Measurements from ENCODE around the gene PRKG2.

GRCh38 chr4:81218206-81218605 is 3.2 kb upstream of the PRKG2 start:
- TF ChIP-seq, protein P1, sequence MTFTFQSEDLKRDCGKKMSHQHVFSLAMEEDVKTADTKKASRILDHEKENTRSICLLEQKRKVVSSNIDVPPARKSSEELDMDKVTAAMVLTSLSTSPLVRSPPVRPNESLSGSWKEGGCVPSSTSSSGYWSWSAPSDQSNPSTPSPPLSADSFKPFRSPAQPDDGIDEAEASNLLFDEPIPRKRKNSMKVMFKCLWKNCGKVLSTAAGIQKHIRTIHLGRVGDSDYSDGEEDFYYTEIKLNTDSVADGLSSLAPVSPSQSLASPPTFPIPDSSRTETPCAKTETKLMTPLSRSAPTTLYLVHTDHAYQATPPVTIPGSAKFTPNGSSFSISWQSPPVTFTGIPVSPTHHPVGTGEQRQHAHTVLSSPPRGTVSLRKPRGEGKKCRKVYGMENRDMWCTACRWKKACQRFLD (CRISPR knock-in tag; IDR thresholded peaks at IDR 0.05; ENCODE audit: borderline replicate concordance), result no peak
- TF ChIP-seq HCFC1 (IDR thresholded peaks at IDR 0.05; ENCODE audit: low read depth, low read length) (no peak), CREB1 (IDR thresholded peaks at IDR 0.05) (no peak), CREB1 (CRISPR knock-in tag; IDR thresholded peaks at IDR 0.05) (no peak), RARG (CRISPR knock-in tag; IDR thresholded peaks at IDR 0.05; ENCODE audit: low read depth) (no peak), CHD2 (IDR thresholded peaks at IDR 0.05; ENCODE audit: low read depth, low read length) (no peak), ZNF232 (CRISPR knock-in tag; IDR thresholded peaks at IDR 0.05; ENCODE audit: borderline replicate concordance) (no peak), SOX6 (IDR thresholded peaks at IDR 0.05) (no peak), SOX6 (CRISPR knock-in tag; IDR thresholded peaks at IDR 0.05) (no peak), RFX3 (CRISPR knock-in tag; IDR thresholded peaks at IDR 0.05) (no peak), MYC (CRISPR knock-in tag; IDR thresholded peaks at IDR 0.05; ENCODE audit: borderline replicate concordance) (no peak), NFYB (CRISPR knock-in tag; IDR thresholded peaks at IDR 0.05) (no peak)
- TF ChIP-seq, protein P2, sequence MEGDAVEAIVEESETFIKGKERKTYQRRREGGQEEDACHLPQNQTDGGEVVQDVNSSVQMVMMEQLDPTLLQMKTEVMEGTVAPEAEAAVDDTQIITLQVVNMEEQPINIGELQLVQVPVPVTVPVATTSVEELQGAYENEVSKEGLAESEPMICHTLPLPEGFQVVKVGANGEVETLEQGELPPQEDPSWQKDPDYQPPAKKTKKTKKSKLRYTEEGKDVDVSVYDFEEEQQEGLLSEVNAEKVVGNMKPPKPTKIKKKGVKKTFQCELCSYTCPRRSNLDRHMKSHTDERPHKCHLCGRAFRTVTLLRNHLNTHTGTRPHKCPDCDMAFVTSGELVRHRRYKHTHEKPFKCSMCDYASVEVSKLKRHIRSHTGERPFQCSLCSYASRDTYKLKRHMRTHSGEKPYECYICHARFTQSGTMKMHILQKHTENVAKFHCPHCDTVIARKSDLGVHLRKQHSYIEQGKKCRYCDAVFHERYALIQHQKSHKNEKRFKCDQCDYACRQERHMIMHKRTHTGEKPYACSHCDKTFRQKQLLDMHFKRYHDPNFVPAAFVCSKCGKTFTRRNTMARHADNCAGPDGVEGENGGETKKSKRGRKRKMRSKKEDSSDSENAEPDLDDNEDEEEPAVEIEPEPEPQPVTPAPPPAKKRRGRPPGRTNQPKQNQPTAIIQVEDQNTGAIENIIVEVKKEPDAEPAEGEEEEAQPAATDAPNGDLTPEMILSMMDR (CRISPR knock-in tag; IDR thresholded peaks at IDR 0.05), result no peak
